GM12875 (cell line): ENCODE data around the gene GRK6.

Experiments
- H3K4me3 ChIP-seq: one replicate; pipeline ENCODE4 v1.5.1; 2011; ENCODE audit warnings: low read depth, low read length, control low read depth
- CTCF ChIP-seq: IDR thresholded peaks from 2 replicates; pipeline ENCODE4 v1.5.1; 2011; ENCODE audit warnings: low read depth, mild to moderate bottlenecking, control low read depth, inconsistent platforms, low read length, moderate library complexity, borderline replicate concordance; ENCODE audit not compliant: insufficient read depth

GRK6 gene

GRCh38 chr5:177427919-177428573 lies 1.6 kb downstream of the GRK6 start:
- H3K4me3 ChIP-seq: peak overlapping the region; percentile 93
- TF ChIP-seq CTCF: no peak

GRCh38 chr5:177428574-177429217 lies 2.2 kb downstream of the GRK6 start:
- peak overlapping the region; percentile 93 for H3K4me3 ChIP-seq
- no peak for TF ChIP-seq CTCF

GRCh38 chr5:177429248-177430040 lies 3.0 kb downstream of the GRK6 start:
- H3K4me3 ChIP-seq: peak overlapping the region; percentile 93
- TF ChIP-seq CTCF: no peak

- TF ChIP-seq CTCF: no peak
- peak overlapping the region; percentile 3 for H3K4me3 ChIP-seq
Observed at GRCh38 chr5:177430140-177430951, 3.9 kb downstream of the GRK6 start.

- no peak for TF ChIP-seq CTCF
- H3K4me3 ChIP-seq: no peak overlapping the region
Observed at GRCh38 chr5:177430972-177431316, 4.5 kb downstream of the GRK6 start.

- H3K4me3 ChIP-seq: peak overlapping the region; percentile 3
Observed at GRCh38 chr5:177431317-177432142, 5.1 kb downstream of the GRK6 start.

More at GRCh38 chr5:177431317-177432142, 5.1 kb downstream of the GRK6 start:
- no peak for TF ChIP-seq CTCF
